Activated CD4-positive, alpha-beta T cell treated with anti-CD3 and anti-CD28 coated beads for 4 hours (primary cell): ENCODE data around the gene EXTL2.
"Not testable (repeated sequence)": the region's sequence is repeated elsewhere in the genome, so short reads cannot be mapped to it uniquely, and the experiment has no call there.

Experiments used
- DNase-seq, 2 donors: peaks; one replicate each; pipeline ENCODE4 v3.0.0-alpha.2; 2020

EXTL2 gene

GRCh38 chr1:100852976-100853375 lies 41.7 kb downstream of the EXTL2 start:
- no peak for DNase-seq

DNA sequence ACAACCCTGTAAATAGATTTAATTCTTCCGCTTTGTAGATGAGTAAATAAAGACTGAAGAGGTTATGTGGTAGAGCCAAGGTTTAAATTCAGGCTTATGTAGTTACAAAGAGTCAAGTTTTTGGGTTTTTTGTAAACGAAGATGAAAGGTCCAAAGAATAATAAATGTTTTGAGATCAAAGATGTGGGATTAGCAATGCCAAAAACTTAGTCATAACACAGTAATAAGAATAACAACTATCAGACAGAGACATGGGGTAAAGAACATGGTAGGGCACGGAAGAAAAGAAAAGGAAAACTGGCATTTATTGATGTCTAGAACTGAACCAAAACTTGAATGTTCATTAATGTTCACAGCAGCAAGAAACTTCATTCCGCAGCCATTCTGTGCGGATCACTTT lies 42.9 kb downstream of the EXTL2 start:
- DNase-seq, result no peak

DNA sequence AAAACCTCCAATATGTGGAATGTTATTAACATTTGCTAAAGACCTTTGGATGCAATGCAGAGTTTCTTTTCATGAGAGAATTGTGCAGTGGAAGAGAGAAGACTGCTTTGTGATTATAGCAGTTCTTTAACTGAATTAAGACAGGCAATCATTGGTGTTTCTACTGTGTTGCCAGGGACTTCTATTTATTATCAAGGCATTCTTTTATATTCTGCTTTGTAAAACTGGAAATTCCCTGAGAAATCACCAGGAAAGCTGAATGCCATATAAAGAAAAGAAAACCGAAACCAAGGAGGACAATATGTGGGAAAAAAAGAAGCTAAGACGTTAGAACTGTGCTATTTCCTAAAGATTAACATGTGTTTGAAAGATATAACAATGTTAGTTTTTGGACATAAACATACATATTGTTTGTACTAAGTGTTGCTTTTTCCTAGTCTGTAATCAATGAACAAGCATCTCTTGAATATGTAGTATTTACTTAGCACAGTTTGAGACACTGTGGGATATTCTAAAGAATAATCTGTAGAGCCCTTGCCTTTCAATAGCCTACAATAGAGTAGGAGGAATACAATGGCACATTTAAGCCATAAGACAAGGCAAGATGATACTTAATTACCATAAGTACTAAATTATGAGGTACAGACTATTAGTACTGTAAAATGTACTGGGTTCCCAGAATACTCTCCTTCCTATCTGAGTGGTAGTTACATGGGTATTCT lies 47.1 kb downstream of the EXTL2 start:
- no peak for DNase-seq

- DNase-seq, result not testable (repeated sequence)
Observed at GRCh38 chr1:100843160-100843559, 51.5 kb downstream of the EXTL2 start.

DNA sequence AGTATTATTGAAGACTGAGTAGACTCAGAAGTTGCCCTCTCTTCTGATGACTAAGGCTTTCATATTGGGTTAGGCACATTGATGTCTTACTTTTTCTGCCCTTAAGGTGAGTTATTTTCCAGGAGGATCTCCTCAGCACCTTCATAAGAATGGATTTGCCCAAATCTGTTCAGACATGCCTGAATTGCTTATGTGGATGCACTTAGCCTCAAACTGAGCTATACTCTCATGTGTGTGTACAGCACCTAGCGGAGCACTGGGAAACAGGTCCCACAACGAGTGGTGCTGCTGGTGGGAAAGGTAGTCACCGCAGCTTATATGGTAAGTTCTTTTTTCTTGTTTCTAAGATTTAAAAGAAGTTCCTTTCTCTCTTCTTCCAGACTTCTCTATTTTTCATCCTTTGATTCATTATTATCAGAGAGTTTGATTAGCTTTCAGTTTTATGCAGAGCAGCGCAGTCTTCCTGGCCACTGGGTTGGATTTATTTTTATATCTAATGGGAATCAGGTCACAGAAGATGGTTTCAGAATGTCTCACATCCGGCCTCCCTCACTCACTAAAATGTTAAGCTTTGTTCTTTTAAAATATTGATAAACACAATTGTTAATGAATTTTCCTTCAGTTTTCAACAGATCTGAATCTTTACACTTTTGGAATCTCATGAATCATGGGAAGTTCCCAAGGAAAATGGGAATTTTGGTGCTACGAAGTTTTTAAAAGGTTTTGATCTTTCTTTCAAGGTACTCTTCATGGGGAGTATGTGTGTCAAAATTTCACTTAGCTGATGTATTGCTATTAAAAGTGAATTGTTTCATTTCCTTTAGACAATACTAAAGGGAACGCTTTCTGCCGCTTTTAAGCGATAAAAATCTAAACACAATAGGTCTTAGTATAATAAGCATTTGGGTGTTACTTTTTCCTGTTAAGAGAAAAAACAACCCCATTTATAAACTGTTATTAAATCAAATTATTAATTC lies 58.5 kb downstream of the EXTL2 start:
- no peak for DNase-seq

DNA sequence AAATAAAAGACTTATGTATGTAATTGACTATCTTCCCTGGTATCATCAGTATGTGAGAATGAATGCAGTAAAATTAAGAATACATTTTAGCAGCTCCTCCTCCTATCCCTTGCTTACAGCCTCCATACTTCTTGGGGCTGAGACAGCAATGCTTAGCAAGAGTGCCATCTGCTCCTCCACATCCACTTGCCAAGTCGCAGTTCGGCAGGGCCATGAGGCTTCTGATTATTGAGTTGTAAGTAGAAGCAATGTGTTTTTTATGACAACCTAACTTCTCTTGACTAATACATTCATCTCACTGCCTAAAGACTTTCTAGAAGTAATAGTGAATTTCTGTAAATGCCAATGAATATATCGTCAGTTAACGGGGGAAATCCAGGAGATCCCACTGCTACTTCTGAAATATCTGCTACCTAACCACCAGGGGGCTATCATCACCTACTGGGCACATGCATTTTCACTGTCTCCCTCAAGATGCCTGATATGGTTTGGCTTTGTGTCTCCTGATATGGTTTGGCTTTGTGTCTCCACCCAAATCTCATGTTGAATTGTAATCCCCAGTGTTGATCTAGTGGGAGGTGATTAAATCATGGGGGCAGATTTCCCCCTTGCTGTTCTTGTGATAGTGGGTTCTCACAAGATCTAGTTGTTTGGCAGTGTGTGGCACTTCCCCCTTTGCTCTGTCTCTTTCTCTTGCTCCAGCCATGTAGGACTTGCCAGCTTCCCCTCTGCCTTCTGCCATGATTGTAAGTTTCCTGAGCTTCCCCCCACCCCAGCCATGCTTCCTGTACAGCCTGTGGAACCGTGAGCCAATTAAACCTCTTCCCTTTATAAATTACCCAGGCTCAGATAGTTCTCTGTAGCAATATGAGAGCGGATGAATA lies 59.6 kb downstream of the EXTL2 start:
- no peak for DNase-seq

DNA sequence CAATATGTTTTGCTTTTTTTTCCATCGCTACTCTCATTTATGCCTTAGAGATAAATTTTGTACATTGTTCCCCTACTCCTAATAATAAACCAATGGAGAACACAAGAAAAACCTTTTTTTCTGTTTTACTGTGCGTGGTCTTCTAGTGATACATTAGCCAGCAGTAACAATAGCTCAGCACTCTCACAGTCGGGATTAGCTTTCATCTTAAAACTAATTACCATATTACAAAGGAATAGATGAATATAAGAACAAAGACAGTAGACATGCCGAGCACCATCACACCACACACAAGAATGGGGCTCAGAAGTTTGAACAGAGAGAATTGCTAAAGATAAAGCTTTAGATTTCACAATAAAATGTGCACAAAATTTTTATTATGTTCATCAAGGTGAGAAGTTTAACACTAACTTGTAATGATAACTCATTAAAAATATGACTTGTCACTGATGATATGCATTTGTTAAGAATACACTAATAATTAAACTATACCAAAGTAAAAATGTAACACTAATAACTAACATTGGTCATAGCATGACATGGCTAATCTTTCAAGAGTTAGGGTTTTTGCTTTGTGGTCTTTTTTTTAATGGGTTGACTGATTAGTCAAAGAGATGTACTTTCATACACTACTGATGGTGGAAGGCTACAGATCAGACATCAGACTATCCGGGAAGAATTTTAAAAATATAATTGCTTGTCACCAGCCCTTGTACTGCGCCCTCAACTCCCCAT lies 61.8 kb downstream of the EXTL2 start:
- no peak for DNase-seq

GRCh38 chr1:100825666-100826065 lies 69.0 kb downstream of the EXTL2 start:
- DNase-seq, result not testable (repeated sequence)
